K562 (cell line): ENCODE data around the gene HEXIM2. TPM values are rescaled to one million over a fixed set of nuclear protein-coding genes. Genes with fewer than 3 reads are reported as not detected.

Experiments used
- BCOR ChIP-seq: fragments of 450-650 bp; IDR thresholded peaks from 2 replicates; pipeline ENCODE4 v1.6.1; 2016
- BMI1 ChIP-seq: fragments of 150-350 bp; IDR thresholded peaks from 2 replicates; pipeline ENCODE4 v1.6.1; 2014; ENCODE audit warnings: low read length
- E2F1 ChIP-seq: sonication (generic); formaldehyde crosslinking; IDR thresholded peaks from 2 replicates; pipeline ENCODE4 v1.8.1; 2023; ENCODE audit warnings: mild to moderate bottlenecking, missing genetic modification reagents, moderate library complexity
- ELF4 ChIP-seq: fragments of 450-650 bp; formaldehyde crosslinking; IDR thresholded peaks from 2 replicates; pipeline ENCODE4 v1.4.0; 2022; ENCODE audit warnings: missing genetic modification characterization
- MYNN ChIP-seq, 2 experiments: sonication (generic); formaldehyde crosslinking in 1 of 2; IDR thresholded peaks; 2 replicates each; pipeline versions ENCODE4 v1.5.0 to v1.6.1; 2016 to 2020; ENCODE audit warnings: antibody characterized with exemption in 1 of 2, missing genetic modification reagents in 1 of 2
- PHB2 ChIP-seq: fragments of 450-650 bp; IDR thresholded peaks from 2 replicates; pipeline ENCODE4 v1.6.1; 2017; ENCODE audit warnings: low read depth
- POLR2AphosphoS2 ChIP-seq: IDR thresholded peaks from 2 replicates; pipeline ENCODE4 v1.6.1; 2012; ENCODE audit warnings: low read length, improper control_type of control experiment
- SMAD4 ChIP-seq: fragments of 250-450 bp; sonication (Bioruptor Pico); conservative IDR thresholded peaks from 2 replicates; pipeline ENCODE4 v1.8.0; 2021; ENCODE audit warnings: inconsistent platforms, mild to moderate bottlenecking, moderate library complexity
- STAT5A ChIP-seq: IDR thresholded peaks from 2 replicates; pipeline ENCODE4 v1.6.1; 2012; ENCODE audit warnings: low read length, inconsistent platforms, borderline replicate concordance
- TCFL5 ChIP-seq: fragments of 250-450 bp; sonication (Bioruptor Pico); conservative IDR thresholded peaks from 2 replicates; pipeline ENCODE4 v1.6.1; 2021; ENCODE audit warnings: mild to moderate bottlenecking, moderate library complexity, matching md5 sums
- ZFX ChIP-seq: sonication (generic); formaldehyde crosslinking; IDR thresholded peaks from 2 replicates; pipeline ENCODE4 v1.8.0; 2022; ENCODE audit warnings: mild to moderate bottlenecking, missing genetic modification reagents, moderate library complexity
- ZNF24 ChIP-seq: fragments of 450-650 bp; IDR thresholded peaks from 2 replicates; pipeline ENCODE4 v1.6.1; 2016
- ZNF507 ChIP-seq: conservative IDR thresholded peaks from 2 replicates; pipeline ENCODE4 v1.6.1; 2017; ENCODE audit warnings: missing genetic modification characterization, missing compliant biosample characterization
- ZNF655 ChIP-seq: fragments of 250-450 bp; sonication (Bioruptor Pico); IDR thresholded peaks from 2 replicates; pipeline ENCODE4 v1.5.0; 2021
- ZNF695 ChIP-seq: fragments of 450-650 bp; formaldehyde crosslinking; IDR thresholded peaks from 2 replicates; pipeline ENCODE4 v1.4.0; 2020; ENCODE audit warnings: mild to moderate bottlenecking, moderate library complexity
- ZNF707 ChIP-seq: fragments of 250-450 bp; sonication (Bioruptor Pico); conservative IDR thresholded peaks from 2 replicates; pipeline ENCODE4 v1.8.0; 2022; ENCODE audit warnings: inconsistent platforms, mild to moderate bottlenecking, moderate library complexity
- polyA plus RNA-seq, 8 experiments: library from polyadenylated mRNA; depleted of rRNA in 4 of 8; stranded (reverse) in 5 of 8; unstranded in 3 of 8; fragments of >200 nt; fragmentation: Nextera tagmentation in 2 of 8; fragmentation: Illumina TruSeq in 1 of 8; extraction: Ambion mirVana in 2 of 8; extraction: Trizol in 1 of 8; gene quantifications; 2 replicates each; pipeline versions ENCODE4 v1.2.1 to v1.2.3, GENCODE V29; 2011 to 2014; ENCODE audit warnings: inconsistent platforms in 1 of 8, missing spikeins in 1 of 8
- total RNA-seq, 7 experiments: library from RNA; depleted of rRNA in 6 of 7; stranded (reverse); fragments of >200 nt in 6 of 7; fragmentation: Illumina TruSeq in 2 of 7; extraction: Trizol in 2 of 7; gene quantifications; 2 replicates each; pipeline versions ENCODE4 v1.2.1 to v1.2.3, GENCODE V29; 2011 to 2021; ENCODE audit warnings: low replicate concordance in 1 of 7
- TF ChIP-seq, protein P1 (sequence below): fragments of 450-650 bp; IDR thresholded peaks from 2 replicates; pipeline ENCODE4 v1.6.1; 2016; ENCODE audit warnings: mild to moderate bottlenecking
- TF ChIP-seq, protein P2 (sequence below): sonication (generic); formaldehyde crosslinking; IDR thresholded peaks from 2 replicates; pipeline ENCODE4 v1.8.0; 2022; ENCODE audit warnings: mild to moderate bottlenecking, missing genetic modification reagents
- TF ChIP-seq, protein P3 (sequence below): fragments of 450-650 bp; formaldehyde crosslinking; IDR thresholded peaks from 2 replicates; pipeline ENCODE4 v1.4.0; 2020; ENCODE audit warnings: mild to moderate bottlenecking

HEXIM2 gene
- total and polyA plus RNA-seq, 9 of the 15 experiments (the other 6 are each of a cell fraction or from before 2014, with no cell fraction given): 0.69 to 3.4 (median 1.1) TPM; not detected in 2

DNA sequence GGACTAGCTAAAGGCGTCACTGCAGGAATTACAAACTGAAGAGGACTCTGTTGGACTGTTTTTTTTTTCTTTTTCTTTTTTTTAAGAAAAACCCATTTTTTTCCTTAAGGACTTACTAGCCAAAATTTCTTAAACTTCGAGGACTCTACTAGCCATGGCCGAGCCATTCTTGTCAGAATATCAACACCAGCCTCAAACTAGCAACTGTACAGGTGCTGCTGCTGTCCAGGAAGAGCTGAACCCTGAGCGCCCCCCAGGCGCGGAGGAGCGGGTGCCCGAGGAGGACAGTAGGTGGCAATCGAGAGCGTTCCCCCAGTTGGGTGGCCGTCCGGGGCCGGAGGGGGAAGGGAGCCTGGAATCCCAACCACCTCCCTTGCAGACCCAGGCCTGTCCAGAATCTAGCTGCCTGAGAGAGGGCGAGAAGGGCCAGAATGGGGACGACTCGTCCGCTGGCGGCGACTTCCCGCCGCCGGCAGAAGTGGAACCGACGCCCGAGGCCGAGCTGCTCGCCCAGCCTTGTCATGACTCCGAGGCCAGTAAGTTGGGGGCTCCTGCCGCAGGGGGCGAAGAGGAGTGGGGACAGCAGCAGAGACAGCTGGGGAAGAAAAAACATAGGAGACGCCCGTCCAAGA, 12.5 kb upstream of the HEXIM2 start (continued):
- TF ChIP-seq, protein P1, sequence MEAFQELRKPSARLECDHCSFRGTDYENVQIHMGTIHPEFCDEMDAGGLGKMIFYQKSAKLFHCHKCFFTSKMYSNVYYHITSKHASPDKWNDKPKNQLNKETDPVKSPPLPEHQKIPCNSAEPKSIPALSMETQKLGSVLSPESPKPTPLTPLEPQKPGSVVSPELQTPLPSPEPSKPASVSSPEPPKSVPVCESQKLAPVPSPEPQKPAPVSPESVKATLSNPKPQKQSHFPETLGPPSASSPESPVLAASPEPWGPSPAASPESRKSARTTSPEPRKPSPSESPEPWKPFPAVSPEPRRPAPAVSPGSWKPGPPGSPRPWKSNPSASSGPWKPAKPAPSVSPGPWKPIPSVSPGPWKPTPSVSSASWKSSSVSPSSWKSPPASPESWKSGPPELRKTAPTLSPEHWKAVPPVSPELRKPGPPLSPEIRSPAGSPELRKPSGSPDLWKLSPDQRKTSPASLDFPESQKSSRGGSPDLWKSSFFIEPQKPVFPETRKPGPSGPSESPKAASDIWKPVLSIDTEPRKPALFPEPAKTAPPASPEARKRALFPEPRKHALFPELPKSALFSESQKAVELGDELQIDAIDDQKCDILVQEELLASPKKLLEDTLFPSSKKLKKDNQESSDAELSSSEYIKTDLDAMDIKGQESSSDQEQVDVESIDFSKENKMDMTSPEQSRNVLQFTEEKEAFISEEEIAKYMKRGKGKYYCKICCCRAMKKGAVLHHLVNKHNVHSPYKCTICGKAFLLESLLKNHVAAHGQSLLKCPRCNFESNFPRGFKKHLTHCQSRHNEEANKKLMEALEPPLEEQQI: no peak
- TF ChIP-seq, protein P2, sequence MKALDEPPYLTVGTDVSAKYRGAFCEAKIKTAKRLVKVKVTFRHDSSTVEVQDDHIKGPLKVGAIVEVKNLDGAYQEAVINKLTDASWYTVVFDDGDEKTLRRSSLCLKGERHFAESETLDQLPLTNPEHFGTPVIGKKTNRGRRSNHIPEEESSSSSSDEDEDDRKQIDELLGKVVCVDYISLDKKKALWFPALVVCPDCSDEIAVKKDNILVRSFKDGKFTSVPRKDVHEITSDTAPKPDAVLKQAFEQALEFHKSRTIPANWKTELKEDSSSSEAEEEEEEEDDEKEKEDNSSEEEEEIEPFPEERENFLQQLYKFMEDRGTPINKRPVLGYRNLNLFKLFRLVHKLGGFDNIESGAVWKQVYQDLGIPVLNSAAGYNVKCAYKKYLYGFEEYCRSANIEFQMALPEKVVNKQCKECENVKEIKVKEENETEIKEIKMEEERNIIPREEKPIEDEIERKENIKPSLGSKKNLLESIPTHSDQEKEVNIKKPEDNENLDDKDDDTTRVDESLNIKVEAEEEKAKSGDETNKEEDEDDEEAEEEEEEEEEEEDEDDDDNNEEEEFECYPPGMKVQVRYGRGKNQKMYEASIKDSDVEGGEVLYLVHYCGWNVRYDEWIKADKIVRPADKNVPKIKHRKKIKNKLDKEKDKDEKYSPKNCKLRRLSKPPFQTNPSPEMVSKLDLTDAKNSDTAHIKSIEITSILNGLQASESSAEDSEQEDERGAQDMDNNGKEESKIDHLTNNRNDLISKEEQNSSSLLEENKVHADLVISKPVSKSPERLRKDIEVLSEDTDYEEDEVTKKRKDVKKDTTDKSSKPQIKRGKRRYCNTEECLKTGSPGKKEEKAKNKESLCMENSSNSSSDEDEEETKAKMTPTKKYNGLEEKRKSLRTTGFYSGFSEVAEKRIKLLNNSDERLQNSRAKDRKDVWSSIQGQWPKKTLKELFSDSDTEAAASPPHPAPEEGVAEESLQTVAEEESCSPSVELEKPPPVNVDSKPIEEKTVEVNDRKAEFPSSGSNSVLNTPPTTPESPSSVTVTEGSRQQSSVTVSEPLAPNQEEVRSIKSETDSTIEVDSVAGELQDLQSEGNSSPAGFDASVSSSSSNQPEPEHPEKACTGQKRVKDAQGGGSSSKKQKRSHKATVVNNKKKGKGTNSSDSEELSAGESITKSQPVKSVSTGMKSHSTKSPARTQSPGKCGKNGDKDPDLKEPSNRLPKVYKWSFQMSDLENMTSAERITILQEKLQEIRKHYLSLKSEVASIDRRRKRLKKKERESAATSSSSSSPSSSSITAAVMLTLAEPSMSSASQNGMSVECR: no peak; the same call in none of the 2 replicates
- TF ChIP-seq ZNF507: no peak
- no peak for TF ChIP-seq ELF4
- no peak for TF ChIP-seq PHB2
- no peak for TF ChIP-seq TCFL5 (CRISPR knock-in tag)
- no peak for TF ChIP-seq SMAD4 (CRISPR knock-in tag)
- no peak for TF ChIP-seq E2F1 (CRISPR knock-in tag)
- TF ChIP-seq ZNF24: no peak
- no peak for TF ChIP-seq STAT5A
- no peak for TF ChIP-seq BMI1
- TF ChIP-seq, protein P3, sequence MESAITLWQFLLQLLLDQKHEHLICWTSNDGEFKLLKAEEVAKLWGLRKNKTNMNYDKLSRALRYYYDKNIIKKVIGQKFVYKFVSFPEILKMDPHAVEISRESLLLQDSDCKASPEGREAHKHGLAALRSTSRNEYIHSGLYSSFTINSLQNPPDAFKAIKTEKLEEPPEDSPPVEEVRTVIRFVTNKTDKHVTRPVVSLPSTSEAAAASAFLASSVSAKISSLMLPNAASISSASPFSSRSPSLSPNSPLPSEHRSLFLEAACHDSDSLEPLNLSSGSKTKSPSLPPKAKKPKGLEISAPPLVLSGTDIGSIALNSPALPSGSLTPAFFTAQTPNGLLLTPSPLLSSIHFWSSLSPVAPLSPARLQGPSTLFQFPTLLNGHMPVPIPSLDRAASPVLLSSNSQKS: no peak
- TF ChIP-seq BCOR: no peak
- no peak for TF ChIP-seq ZNF695 (CRISPR knock-in tag)
- no peak; the same call in 1 of the 2 replicates for TF ChIP-seq POLR2AphosphoS2
- no peak for TF ChIP-seq ZNF655
- TF ChIP-seq ZFX (CRISPR knock-in tag): peak; percentile 83
- TF ChIP-seq ZNF707 (CRISPR knock-in tag): no peak
- TF ChIP-seq MYNN (IDR thresholded peaks at IDR 0.05): no peak; the same call in 1 of the 2 replicates
- no peak for TF ChIP-seq MYNN (CRISPR knock-in tag; IDR thresholded peaks at IDR 0.05)
